HEK293 (cell line): ENCODE data around the gene AP5S1.

Experiments used
- CTCF ChIA-PET: fragments of 350-600 bp; formaldehyde crosslinking; extraction: SDS; loops from one replicate; lab custom pipeline; 2021; ENCODE audit warnings: antibody characterized with exemption; lab: Yijun Ruan, JAX
- POLR2A ChIA-PET: fragments of 300-600 bp; formaldehyde crosslinking; extraction: SDS; loops from one replicate; lab custom pipeline; 2020; ENCODE audit warnings: antibody characterized with exemption, inconsistent platforms; lab: Yijun Ruan, JAX
- H3K27ac ChIP-seq: fragments of 200-500 bp; sonication (Bioruptor generic); 2 replicates; pipeline ENCODE4 v1.5.1; 2014; ENCODE audit warnings: low read depth, low read length, control low read depth, inconsistent platforms; ENCODE audit errors: extremely low read depth
- H3K36me3 ChIP-seq, 2 experiments: fragments of 200-500 bp in 1 of 2; sonication (Bioruptor generic) in 1 of 2; 1 replicate in 1 of 2; 2 replicates in 1 of 2; pipeline ENCODE4 v1.5.1; 2014 to 2017; ENCODE audit warnings: inconsistent platforms in 2 of 2, low read length in 2 of 2; ENCODE audit not compliant: control insufficient read depth in 2 of 2, insufficient read depth in 1 of 2
- H3K4me1 ChIP-seq: fragments of 200-500 bp; sonication (Bioruptor generic); 2 replicates; pipeline ENCODE4 v1.5.1; 2014; ENCODE audit warnings: mild to moderate bottlenecking, low read length, inconsistent platforms; ENCODE audit not compliant: control insufficient read depth, insufficient read depth
- H3K4me3 ChIP-seq: 2 replicates; pipeline ENCODE4 v1.5.1; 2011; ENCODE audit warnings: low read depth, mild to moderate bottlenecking, control low read depth, low read length, moderate library complexity
- H3K9me3 ChIP-seq: fragments of 200-500 bp; sonication (Bioruptor generic); 2 replicates; pipeline ENCODE4 v1.5.1; 2014; ENCODE audit warnings: low read depth, low read length, inconsistent platforms; ENCODE audit not compliant: control insufficient read depth, insufficient read depth
- GLIS1 ChIP-seq: fragments of 450-650 bp; formaldehyde crosslinking; IDR thresholded peaks from 2 replicates; pipeline ENCODE4 v1.5.1; 2016; ENCODE audit warnings: missing biosample characterization, missing genetic modification characterization
- HIC1 ChIP-seq: fragments of 450-650 bp; formaldehyde crosslinking; IDR thresholded peaks from 2 replicates; pipeline ENCODE4 v1.5.1; 2016; ENCODE audit warnings: missing biosample characterization, missing genetic modification characterization
- HOXD13 ChIP-seq: sonication (generic); formaldehyde crosslinking; IDR thresholded peaks from 2 replicates; pipeline ENCODE4 v1.8.0; 2022; ENCODE audit warnings: missing genetic modification reagents, borderline replicate concordance
- KLF17 ChIP-seq: fragments of 450-650 bp; formaldehyde crosslinking; IDR thresholded peaks from 2 replicates; pipeline ENCODE4 v1.5.1; 2016; ENCODE audit warnings: missing biosample characterization, missing genetic modification characterization
- MYNN ChIP-seq: fragments of 450-650 bp; formaldehyde crosslinking; IDR thresholded peaks from 2 replicates; pipeline ENCODE4 v1.5.1; 2016; ENCODE audit warnings: missing biosample characterization, missing genetic modification characterization, borderline replicate concordance
- ZFP37 ChIP-seq: fragments of 450-650 bp; formaldehyde crosslinking; IDR thresholded peaks from 2 replicates; pipeline ENCODE4 v1.5.1; 2016; ENCODE audit warnings: missing biosample characterization, missing genetic modification characterization
- ZNF335 ChIP-seq: fragments of 450-650 bp; formaldehyde crosslinking; conservative IDR thresholded peaks from 2 replicates; pipeline ENCODE4 v1.5.1; 2016; ENCODE audit warnings: missing biosample characterization, missing genetic modification characterization
- ZNF341 ChIP-seq: fragments of 450-650 bp; formaldehyde crosslinking; IDR thresholded peaks from 2 replicates; pipeline ENCODE4; 2016; ENCODE audit warnings: low read depth, missing biosample characterization, missing genetic modification characterization
- ZNF362 ChIP-seq: fragments of 450-650 bp; formaldehyde crosslinking; IDR thresholded peaks from 2 replicates; pipeline ENCODE4 v1.5.1; 2016; ENCODE audit warnings: missing biosample characterization, missing genetic modification characterization
- ZNF37A ChIP-seq: fragments of 450-650 bp; IDR thresholded peaks from 2 replicates; pipeline ENCODE4 v1.5.1; 2018; ENCODE audit warnings: missing biosample characterization, missing genetic modification characterization
- ZNF391 ChIP-seq: fragments of 450-650 bp; formaldehyde crosslinking; IDR thresholded peaks from 2 replicates; pipeline ENCODE4 v1.5.1; 2016; ENCODE audit warnings: low read depth, missing biosample characterization, missing genetic modification characterization, borderline replicate concordance
- ZNF571 ChIP-seq: fragments of 450-650 bp; formaldehyde crosslinking; IDR thresholded peaks from 2 replicates; pipeline ENCODE4 v1.5.0; 2017; ENCODE audit warnings: missing biosample characterization, missing genetic modification characterization
- ZNF621 ChIP-seq: fragments of 450-650 bp; formaldehyde crosslinking; IDR thresholded peaks from 2 replicates; pipeline ENCODE4 v1.5.1; 2017; ENCODE audit warnings: missing biosample characterization, missing genetic modification characterization
- ZNF792 ChIP-seq: fragments of 450-650 bp; formaldehyde crosslinking; IDR thresholded peaks from 2 replicates; pipeline ENCODE4 v1.5.1; 2016; ENCODE audit warnings: missing biosample characterization, missing genetic modification characterization
- TF ChIP-seq, protein P1 (sequence below): fragments of 450-650 bp; formaldehyde crosslinking; IDR thresholded peaks from 2 replicates; pipeline ENCODE4 v1.5.1; 2016; ENCODE audit warnings: missing biosample characterization, missing genetic modification characterization
- TF ChIP-seq, protein P2 (sequence below): fragments of 450-650 bp; formaldehyde crosslinking; IDR thresholded peaks from 2 replicates; pipeline ENCODE4 v1.5.1; 2016; ENCODE audit warnings: missing biosample characterization, missing genetic modification characterization
- TF ChIP-seq, protein P3 (sequence below): fragments of 450-650 bp; formaldehyde crosslinking; IDR thresholded peaks from 2 replicates; pipeline ENCODE4 v1.5.1; 2016; ENCODE audit warnings: missing biosample characterization, missing genetic modification characterization
- TF ChIP-seq, protein P4 (sequence below): fragments of 450-650 bp; formaldehyde crosslinking; IDR thresholded peaks from 2 replicates; pipeline ENCODE4 v1.5.1; 2016; ENCODE audit warnings: missing biosample characterization, missing genetic modification characterization

The AP5S1 gene

DNA sequence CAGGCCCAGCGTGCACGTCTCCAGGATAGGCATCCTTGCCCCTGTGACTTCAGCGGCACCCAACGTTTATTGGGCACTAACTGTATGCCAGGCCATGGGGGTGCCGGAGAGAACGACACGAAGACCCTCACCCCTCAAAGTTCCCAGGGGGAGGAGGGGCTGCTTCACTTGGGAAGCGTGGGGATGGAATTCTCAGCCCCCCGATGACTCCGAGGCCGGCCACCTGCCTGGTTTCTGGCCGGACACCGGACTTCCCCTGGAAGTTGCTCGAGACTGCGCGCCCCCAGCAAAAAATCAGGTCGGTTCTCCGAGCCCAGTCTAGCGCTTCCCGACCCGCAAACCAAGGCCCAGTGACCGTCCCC is 26.0 kb downstream of the AP5S1 start:
- Histone ChIP-seq H3K9me3 (no peaks in the 10 kb centered on the region), H3K4me1 (peaks cover 11% of the 10 kb centered on the region), H3K36me3 (peaks cover 0 to 7% of the 10 kb centered on the region in 2 experiments; a peak in 2 of 3 replicates), H3K27ac (peak overlapping the region; percentile 92), H3K4me3 (peak overlapping the region; percentile 94)
- POLR2A ChIA-PET: interaction anchor here (1.4 kb wide), 1 partner anchor 26 kb away, joined by 8 read pairs; the partner anchor contains the start of gene AP5S1
- TF ChIP-seq HIC1 (tag by site-specific recombination): peak; percentile 84; the same call in 1 of the 2 replicates
- TF ChIP-seq ZNF341: no peak
- peak; percentile 17; the same call in 1 of the 2 replicates for TF ChIP-seq ZFP37 (tag by site-specific recombination)
- TF ChIP-seq, protein P1, sequence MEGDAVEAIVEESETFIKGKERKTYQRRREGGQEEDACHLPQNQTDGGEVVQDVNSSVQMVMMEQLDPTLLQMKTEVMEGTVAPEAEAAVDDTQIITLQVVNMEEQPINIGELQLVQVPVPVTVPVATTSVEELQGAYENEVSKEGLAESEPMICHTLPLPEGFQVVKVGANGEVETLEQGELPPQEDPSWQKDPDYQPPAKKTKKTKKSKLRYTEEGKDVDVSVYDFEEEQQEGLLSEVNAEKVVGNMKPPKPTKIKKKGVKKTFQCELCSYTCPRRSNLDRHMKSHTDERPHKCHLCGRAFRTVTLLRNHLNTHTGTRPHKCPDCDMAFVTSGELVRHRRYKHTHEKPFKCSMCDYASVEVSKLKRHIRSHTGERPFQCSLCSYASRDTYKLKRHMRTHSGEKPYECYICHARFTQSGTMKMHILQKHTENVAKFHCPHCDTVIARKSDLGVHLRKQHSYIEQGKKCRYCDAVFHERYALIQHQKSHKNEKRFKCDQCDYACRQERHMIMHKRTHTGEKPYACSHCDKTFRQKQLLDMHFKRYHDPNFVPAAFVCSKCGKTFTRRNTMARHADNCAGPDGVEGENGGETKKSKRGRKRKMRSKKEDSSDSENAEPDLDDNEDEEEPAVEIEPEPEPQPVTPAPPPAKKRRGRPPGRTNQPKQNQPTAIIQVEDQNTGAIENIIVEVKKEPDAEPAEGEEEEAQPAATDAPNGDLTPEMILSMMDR (tag by site-specific recombination): no peak
- TF ChIP-seq, protein P2, sequence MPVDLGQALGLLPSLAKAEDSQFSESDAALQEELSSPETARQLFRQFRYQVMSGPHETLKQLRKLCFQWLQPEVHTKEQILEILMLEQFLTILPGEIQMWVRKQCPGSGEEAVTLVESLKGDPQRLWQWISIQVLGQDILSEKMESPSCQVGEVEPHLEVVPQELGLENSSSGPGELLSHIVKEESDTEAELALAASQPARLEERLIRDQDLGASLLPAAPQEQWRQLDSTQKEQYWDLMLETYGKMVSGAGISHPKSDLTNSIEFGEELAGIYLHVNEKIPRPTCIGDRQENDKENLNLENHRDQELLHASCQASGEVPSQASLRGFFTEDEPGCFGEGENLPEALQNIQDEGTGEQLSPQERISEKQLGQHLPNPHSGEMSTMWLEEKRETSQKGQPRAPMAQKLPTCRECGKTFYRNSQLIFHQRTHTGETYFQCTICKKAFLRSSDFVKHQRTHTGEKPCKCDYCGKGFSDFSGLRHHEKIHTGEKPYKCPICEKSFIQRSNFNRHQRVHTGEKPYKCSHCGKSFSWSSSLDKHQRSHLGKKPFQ (tag by site-specific recombination): no peak
- TF ChIP-seq ZNF391 (tag by site-specific recombination): no peak
- TF ChIP-seq GLIS1: no peak
- 0 out of 2 replicates have a peak, but pooled peaks have one; percentile 51 for TF ChIP-seq ZNF792 (tag by site-specific recombination)
- no peak for TF ChIP-seq MYNN
- peak; percentile 90 for TF ChIP-seq ZNF335
- TF ChIP-seq KLF17 (tag by site-specific recombination): peak; percentile 37; the same call in 1 of the 2 replicates
- TF ChIP-seq, protein P3, sequence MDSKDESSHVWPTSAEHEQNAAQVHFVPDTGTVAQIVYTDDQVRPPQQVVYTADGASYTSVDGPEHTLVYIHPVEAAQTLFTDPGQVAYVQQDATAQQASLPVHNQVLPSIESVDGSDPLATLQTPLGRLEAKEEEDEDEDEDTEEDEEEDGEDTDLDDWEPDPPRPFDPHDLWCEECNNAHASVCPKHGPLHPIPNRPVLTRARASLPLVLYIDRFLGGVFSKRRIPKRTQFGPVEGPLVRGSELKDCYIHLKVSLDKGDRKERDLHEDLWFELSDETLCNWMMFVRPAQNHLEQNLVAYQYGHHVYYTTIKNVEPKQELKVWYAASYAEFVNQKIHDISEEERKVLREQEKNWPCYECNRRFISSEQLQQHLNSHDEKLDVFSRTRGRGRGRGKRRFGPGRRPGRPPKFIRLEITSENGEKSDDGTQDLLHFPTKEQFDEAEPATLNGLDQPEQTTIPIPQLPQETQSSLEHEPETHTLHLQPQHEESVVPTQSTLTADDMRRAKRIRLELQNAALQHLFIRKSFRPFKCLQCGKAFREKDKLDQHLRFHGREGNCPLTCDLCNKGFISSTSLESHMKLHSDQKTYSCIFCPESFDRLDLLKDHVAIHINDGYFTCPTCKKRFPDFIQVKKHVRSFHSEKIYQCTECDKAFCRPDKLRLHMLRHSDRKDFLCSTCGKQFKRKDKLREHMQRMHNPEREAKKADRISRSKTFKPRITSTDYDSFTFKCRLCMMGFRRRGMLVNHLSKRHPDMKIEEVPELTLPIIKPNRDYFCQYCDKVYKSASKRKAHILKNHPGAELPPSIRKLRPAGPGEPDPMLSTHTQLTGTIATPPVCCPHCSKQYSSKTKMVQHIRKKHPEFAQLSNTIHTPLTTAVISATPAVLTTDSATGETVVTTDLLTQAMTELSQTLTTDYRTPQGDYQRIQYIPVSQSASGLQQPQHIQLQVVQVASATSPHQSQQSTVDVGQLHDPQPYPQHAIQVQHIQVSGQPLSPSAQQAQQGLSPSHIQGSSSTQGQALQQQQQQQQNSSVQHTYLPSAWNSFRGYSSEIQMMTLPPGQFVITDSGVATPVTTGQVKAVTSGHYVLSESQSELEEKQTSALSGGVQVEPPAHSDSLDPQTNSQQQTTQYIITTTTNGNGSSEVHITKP (tag by site-specific recombination): peak; percentile 81; the same call in 1 of the 2 replicates
- TF ChIP-seq, protein P4, sequence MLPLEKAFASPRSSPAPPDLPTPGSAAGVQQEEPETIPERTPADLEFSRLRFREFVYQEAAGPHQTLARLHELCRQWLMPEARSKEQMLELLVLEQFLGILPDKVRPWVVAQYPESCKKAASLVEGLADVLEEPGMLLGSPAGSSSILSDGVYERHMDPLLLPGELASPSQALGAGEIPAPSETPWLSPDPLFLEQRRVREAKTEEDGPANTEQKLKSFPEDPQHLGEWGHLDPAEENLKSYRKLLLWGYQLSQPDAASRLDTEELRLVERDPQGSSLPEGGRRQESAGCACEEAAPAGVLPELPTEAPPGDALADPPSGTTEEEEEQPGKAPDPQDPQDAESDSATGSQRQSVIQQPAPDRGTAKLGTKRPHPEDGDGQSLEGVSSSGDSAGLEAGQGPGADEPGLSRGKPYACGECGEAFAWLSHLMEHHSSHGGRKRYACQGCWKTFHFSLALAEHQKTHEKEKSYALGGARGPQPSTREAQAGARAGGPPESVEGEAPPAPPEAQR (tag by site-specific recombination): no peak
- no peak for TF ChIP-seq ZNF362 (tag by site-specific recombination)
- TF ChIP-seq ZNF621 (tag by site-specific recombination): no peak
- TF ChIP-seq ZNF37A: no peak
- TF ChIP-seq ZNF571 (tag by site-specific recombination): no peak
- no peak for TF ChIP-seq HOXD13 (CRISPR knock-in tag)
- CTCF ChIA-PET: interaction anchor here (4.2 kb wide), 1 partner anchor 26 kb away, joined by 26 read pairs; the partner anchor contains the start of gene AP5S1
